CD4-positive, alpha-beta memory T cell (primary cell): ENCODE results near the gene RSPH6A. TPM values are rescaled to one million over a fixed set of nuclear protein-coding genes. Genes with fewer than 3 reads are reported as not detected.

ENCODE experiments used
- CTCF ChIA-PET: fragments of 350-600 bp; sonication (Branson Sonifier 250); formaldehyde crosslinking; loops from one replicate; lab custom pipeline; 2021; ENCODE audit warnings: inconsistent platforms; ENCODE audit not compliant: partially characterized antibody; lab: Charles Lee
- POLR2A ChIA-PET: fragments of 350-600 bp; sonication (Branson Sonifier 250); formaldehyde crosslinking; loops from one replicate; lab custom pipeline; 2021; ENCODE audit not compliant: partially characterized antibody; lab: Charles Lee
- DNase-seq, 5 donors: peaks; one replicate each; pipeline versions ENCODE4 v3.0.0 to v3.0.0-alpha.2; 2020 to 2022; ENCODE audit warnings: mixed read lengths in 1 of 5
- H3K27ac ChIP-seq: one replicate; pipeline ENCODE4 v1.7.0; 2013; ENCODE audit warnings: low read depth, low read length
- H3K27me3 ChIP-seq: 2 replicates; pipeline ENCODE4 v1.7.0; 2013; ENCODE audit warnings: mild to moderate bottlenecking, low read length, moderate library complexity; ENCODE audit not compliant: insufficient read depth
- H3K36me3 ChIP-seq: 2 replicates; pipeline ENCODE4 v1.7.0; 2013; ENCODE audit warnings: mild to moderate bottlenecking, low read length, moderate library complexity; ENCODE audit not compliant: insufficient read depth
- H3K4me1 ChIP-seq: 2 replicates; pipeline ENCODE4 v1.7.0; 2013; ENCODE audit warnings: mild to moderate bottlenecking, low read length, moderate library complexity; ENCODE audit not compliant: insufficient read depth
- H3K4me3 ChIP-seq, 2 donors: one replicate each; pipeline ENCODE4 v1.7.0; 2013; ENCODE audit warnings: low read length in 2 of 2, mild to moderate bottlenecking in 1 of 2
- H3K9me3 ChIP-seq, 2 donors: one replicate each; pipeline ENCODE4 v1.7.0; 2013; ENCODE audit warnings: low read length in 2 of 2, control low read depth in 1 of 2; ENCODE audit not compliant: control insufficient read depth in 1 of 2
- H3K27ac Mint-ChIP-seq, 7 donors: one replicate each; pipeline ENCODE4 v1.8.0; 2020 to 2021; ENCODE audit warnings: mixed read lengths in 7 of 7, mild to moderate bottlenecking in 6 of 7, inconsistent platforms in 3 of 7, moderate library complexity in 3 of 7
- H3K27me3 Mint-ChIP-seq, 2 donors: one replicate each; pipeline ENCODE4 v1.8.0; 2020 to 2021; ENCODE audit warnings: mixed read lengths in 2 of 2
- H3K36me3 Mint-ChIP-seq, 2 donors: one replicate each; pipeline ENCODE4 v1.8.0; 2020 to 2021; ENCODE audit warnings: mixed read lengths in 2 of 2, inconsistent platforms in 1 of 2, mild to moderate bottlenecking in 1 of 2
- H3K4me1 Mint-ChIP-seq, 4 donors: one replicate each; pipeline ENCODE4 v1.8.0; 2020 to 2021; ENCODE audit warnings: mixed read lengths in 4 of 4, mild to moderate bottlenecking in 1 of 4
- H3K4me3 Mint-ChIP-seq, 8 donors: one replicate each; pipeline ENCODE4 v1.8.0; 2020 to 2021; ENCODE audit warnings: mixed read lengths in 8 of 8, mild to moderate bottlenecking in 7 of 8, moderate library complexity in 6 of 8, inconsistent platforms in 3 of 8
- H3K9me3 Mint-ChIP-seq, 8 donors: one replicate each; pipeline ENCODE4 v1.8.0; 2020 to 2021; ENCODE audit warnings: mixed read lengths in 8 of 8, mild to moderate bottlenecking in 5 of 8, inconsistent platforms in 3 of 8, moderate library complexity in 1 of 8
- intact Hi-C: fragments of 100-400 bp; cut with micrococcal nuclease; formaldehyde crosslinking; loops from one replicate; pipeline ENCODE4 v1.15.1; 2023
- polyA plus RNA-seq, 2 donors: library from polyadenylated mRNA; unstranded; fragments of 300-500 nt; fragmentation: Illumina TruSeq; gene quantifications; one replicate each; pipeline ENCODE4 v1.2.3, GENCODE V29; 2021
- total RNA-seq, 2 experiments: library from RNA; stranded (reverse); gene quantifications; one replicate each; pipeline ENCODE4 v1.2.3, GENCODE V29; 2021

Gene RSPH6A
- total and polyA plus RNA-seq, 4 experiments from 2014 or later: 0.29 to 0.39 TPM; not detected in 2

DNA sequence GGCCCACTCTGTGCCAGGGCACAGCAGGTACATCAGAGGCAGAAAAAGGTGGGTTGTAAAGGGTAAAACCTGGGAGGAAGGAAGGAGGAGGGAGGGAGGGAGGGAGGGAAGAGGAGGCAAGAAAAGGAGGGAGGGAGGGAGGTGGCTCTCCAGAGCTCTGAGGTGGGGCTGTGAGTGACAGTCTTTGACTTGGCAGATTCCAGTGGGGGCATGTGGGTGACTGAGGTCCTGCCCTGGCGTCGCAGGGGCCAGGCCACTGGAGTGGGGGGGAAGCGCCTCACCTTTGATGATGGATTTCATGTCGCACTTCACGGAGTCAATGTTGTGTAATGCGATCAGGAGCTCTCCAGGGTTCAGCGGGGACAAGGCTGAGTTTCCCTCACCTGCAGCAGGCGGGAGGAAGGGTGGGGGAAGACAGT is 6.0 kb upstream of the RSPH6A start:
- intact Hi-C loops: no loop called here
- ChIA-PET CTCF (interaction anchor here (1.0 to 5.3 kb wide), 2 partner anchors 10 to 22 kb away, joined by 3 to 14 read pairs; no protein-coding TSS in a partner anchor), POLR2A (no interaction called here)
- Mint-ChIP-seq H3K4me1 (peaks cover 0 to 6% (median 4%) of the 10 kb centered on the region in 4 donors), H3K4me3 (no peak overlapping the region), H3K27ac (peak overlapping the region in 1 of 7 donors; percentile 10), H3K36me3 (peaks cover 11 to 34% of the 10 kb centered on the region in 2 donors), H3K9me3 (no peaks in the 10 kb centered on the region), H3K27me3 (no peaks in the 10 kb centered on the region)
- Histone ChIP-seq H3K27me3 (no peaks in the 10 kb centered on the region), H3K4me3 (no peak overlapping the region), H3K36me3 (peaks cover 29% of the 10 kb centered on the region), H3K27ac (no peak overlapping the region), H3K9me3 (no peaks in the 10 kb centered on the region), H3K4me1 (peaks cover 4% of the 10 kb centered on the region)
- no peak for DNase-seq

GRCh38 chr19:45820413-45821102 is 5.5 kb upstream of the RSPH6A start:
- Histone ChIP-seq H3K27me3 (no peaks in the 10 kb centered on the region), H3K27ac (no peak overlapping the region), H3K4me3 (no peak overlapping the region), H3K4me1 (peaks cover 4% of the 10 kb centered on the region), H3K9me3 (no peaks in the 10 kb centered on the region), H3K36me3 (peaks cover 29% of the 10 kb centered on the region)
- CTCF ChIA-PET: interaction anchor here (0.8 to 5.3 kb wide), 3 partner anchors 9 to 21 kb away, joined by 3 to 14 read pairs (median 4); no protein-coding TSS in a partner anchor
- POLR2A ChIA-PET: no interaction called here
- peaks cover 9 to 28% of the 10 kb centered on the region in 2 donors for H3K36me3 Mint-ChIP-seq
- H3K27ac Mint-ChIP-seq: no peak overlapping the region
- H3K27me3 Mint-ChIP-seq: no peaks in the 10 kb centered on the region
- DNase-seq: no peak
- H3K4me3 Mint-ChIP-seq: no peak overlapping the region
- intact Hi-C loops: no loop called here
- H3K9me3 Mint-ChIP-seq: no peaks in the 10 kb centered on the region
- H3K4me1 Mint-ChIP-seq: peaks cover 0 to 6% (median 4%) of the 10 kb centered on the region in 4 donors

DNA sequence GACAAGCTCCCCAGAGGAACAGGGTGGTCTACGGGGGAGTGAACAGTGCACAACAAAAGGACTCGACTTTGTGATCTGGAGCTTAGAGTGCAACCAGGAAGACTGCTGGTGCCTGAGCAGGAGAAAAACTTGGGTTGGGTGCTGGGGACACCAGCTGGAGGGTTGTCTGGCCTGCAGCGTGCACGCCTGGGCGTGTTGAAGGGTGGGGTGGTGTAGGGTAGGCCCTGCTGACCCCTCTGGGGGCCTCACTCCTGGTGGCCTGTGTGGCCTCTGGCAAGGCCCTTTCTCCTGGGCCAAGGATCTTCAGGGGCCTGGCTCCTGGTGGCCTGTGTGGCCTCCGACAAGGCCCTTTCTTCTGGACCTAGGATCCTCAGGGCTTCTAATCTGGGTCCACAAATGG is 4.7 kb upstream of the RSPH6A start:
- intact Hi-C loops: no loop called here
- ChIA-PET POLR2A (no interaction called here), CTCF (interaction anchor here (0.8 to 5.3 kb wide), 4 partner anchors 11 to 64 kb away, joined by 4 to 23 read pairs (median 9); no protein-coding TSS in a partner anchor)
- Histone ChIP-seq H3K9me3 (no peaks in the 10 kb centered on the region), H3K4me1 (peaks cover 4% of the 10 kb centered on the region), H3K4me3 (no peak overlapping the region), H3K36me3 (peaks cover 22% of the 10 kb centered on the region), H3K27me3 (no peaks in the 10 kb centered on the region), H3K27ac (no peak overlapping the region)
- Mint-ChIP-seq H3K36me3 (peaks cover 7 to 28% of the 10 kb centered on the region in 2 donors), H3K4me3 (no peak overlapping the region), H3K27ac (no peak overlapping the region), H3K9me3 (no peaks in the 10 kb centered on the region), H3K27me3 (no peaks in the 10 kb centered on the region), H3K4me1 (peaks cover 0 to 6% (median 4%) of the 10 kb centered on the region in 4 donors)
- no peak for DNase-seq

- H3K36me3 Mint-ChIP-seq: peaks cover 3 to 17% of the 10 kb centered on the region in 2 donors
- intact Hi-C loops: loop anchor here (1.0 kb wide), 4 partner anchors 45 to 198 kb away; partner anchors contain the start of gene SYMPK
- no peak overlapping the region for H3K27ac ChIP-seq
- H3K27me3 Mint-ChIP-seq: no peaks in the 10 kb centered on the region
- CTCF ChIA-PET: interaction anchor here (0.8 to 5.3 kb wide), 15 partner anchors 9 to 176 kb away, joined by 3 to 23 read pairs (median 7); partner anchors contain the start of genes FBXO46, MYPOP and SIX5
- no peak for DNase-seq
- no peaks in the 10 kb centered on the region for H3K9me3 Mint-ChIP-seq
- no peak overlapping the region for H3K4me3 Mint-ChIP-seq
- H3K9me3 ChIP-seq: no peaks in the 10 kb centered on the region
- peaks cover 0 to 6% (median 4%) of the 10 kb centered on the region in 4 donors for H3K4me1 Mint-ChIP-seq
- POLR2A ChIA-PET: interaction anchor here (1.0 to 1.3 kb wide), 2 partner anchors 24 to 48 kb away, joined by 4 to 5 read pairs; partner anchors contain the start of gene SIX5
- no peak overlapping the region for H3K4me3 ChIP-seq
- no peaks in the 10 kb centered on the region for H3K27me3 ChIP-seq
- H3K27ac Mint-ChIP-seq: peak overlapping the region in 2 of 7 donors; percentile 82 to 89
- H3K4me1 ChIP-seq: peaks cover 4% of the 10 kb centered on the region
- H3K36me3 ChIP-seq: peaks cover 4% of the 10 kb centered on the region
These were observed 2.7 kb upstream of the RSPH6A start for GRCh38 chr19:45817725-45818301.

DNA sequence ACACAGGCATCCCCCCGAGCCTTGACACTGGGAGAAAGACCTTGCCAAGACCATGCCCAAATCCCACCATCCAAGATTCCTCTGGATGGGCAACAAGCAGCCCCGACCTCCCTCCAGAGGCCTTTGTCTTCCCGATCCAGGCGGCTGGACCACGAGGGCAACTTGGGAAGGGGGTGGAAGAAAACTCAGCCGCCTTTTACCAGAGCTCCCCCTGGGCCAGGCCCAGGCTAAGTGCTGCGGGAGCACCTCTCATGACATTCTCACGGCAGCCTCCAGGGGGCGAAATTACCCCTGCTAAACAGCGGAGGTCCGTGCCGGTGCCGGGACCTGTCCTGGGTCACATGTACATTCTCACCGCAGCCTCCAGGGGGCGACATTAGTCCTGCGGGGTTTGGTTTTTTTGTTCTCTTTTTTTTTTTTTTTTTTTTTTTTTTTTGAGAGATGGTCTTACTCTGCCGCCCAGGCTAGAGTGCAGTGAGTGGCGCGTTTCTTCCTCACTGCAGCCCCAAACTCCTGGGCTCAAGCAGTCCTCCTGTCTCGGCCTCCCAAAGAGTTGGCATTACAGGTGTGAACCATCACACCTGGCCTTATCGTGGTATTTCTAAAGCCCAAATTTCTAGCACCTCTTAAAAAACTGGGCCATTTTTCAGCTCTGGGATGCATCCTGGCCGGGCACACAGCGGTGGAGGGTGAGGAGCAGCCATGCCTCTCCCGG is 2.1 kb upstream of the RSPH6A start:
- Mint-ChIP-seq H3K4me1 (peaks cover 0 to 6% (median 4%) of the 10 kb centered on the region in 4 donors), H3K9me3 (no peaks in the 10 kb centered on the region), H3K27me3 (no peaks in the 10 kb centered on the region), H3K27ac (peak overlapping the region in 5 of 7 donors; percentile 36 to 89 (median 74)), H3K36me3 (peaks cover 3 to 17% of the 10 kb centered on the region in 2 donors), H3K4me3 (peak overlapping the region in 2 of 8 donors; percentile 28 to 62)
- Histone ChIP-seq H3K27me3 (no peaks in the 10 kb centered on the region), H3K27ac (no peak overlapping the region), H3K4me3 (no peak overlapping the region), H3K36me3 (no peaks in the 10 kb centered on the region), H3K4me1 (peaks cover 4% of the 10 kb centered on the region), H3K9me3 (no peaks in the 10 kb centered on the region)
- intact Hi-C loops: loop anchor here (1.0 kb wide), 4 partner anchors 46 to 199 kb away; partner anchors contain the start of gene SYMPK
- CTCF ChIA-PET: interaction anchor here (0.6 to 5.3 kb wide), 27 partner anchors 8 to 281 kb away, joined by 3 to 23 read pairs (median 4); partner anchors contain the start of genes FBXO46, MYPOP, SIX5 and SYMPK
- POLR2A ChIA-PET: interaction anchor here (1.0 to 1.6 kb wide), 4 partner anchors 25 to 69 kb away, joined by 4 to 6 read pairs (median 5); partner anchors contain the start of genes FOXA3, IRF2BP1, SIX5 and SYMPK
- peak; percentile 92 to 95 (median 92) for DNase-seq

- H3K27ac Mint-ChIP-seq: peak overlapping the region in 1 of 7 donors; percentile 82
- no peaks in the 10 kb centered on the region for H3K9me3 ChIP-seq
- H3K27me3 Mint-ChIP-seq: no peaks in the 10 kb centered on the region
- intact Hi-C loops: loop anchor here (1.0 kb wide), 4 partner anchors 46 to 200 kb away; partner anchors contain the start of gene SYMPK
- peaks cover 0 to 6% (median 4%) of the 10 kb centered on the region in 4 donors for H3K4me1 Mint-ChIP-seq
- CTCF ChIA-PET: interaction anchor here (0.6 to 3.2 kb wide), 22 partner anchors 8 to 281 kb away, joined by 3 to 23 read pairs (median 4); partner anchors contain the start of genes MYPOP, SIX5 and SYMPK
- no peak overlapping the region for H3K4me3 ChIP-seq
- no peak for DNase-seq
- H3K4me1 ChIP-seq: peaks cover 4% of the 10 kb centered on the region
- no peaks in the 10 kb centered on the region for H3K36me3 ChIP-seq
- POLR2A ChIA-PET: interaction anchor here (1.3 to 1.6 kb wide), 3 partner anchors 47 to 70 kb away, joined by 5 to 6 read pairs (median 5); partner anchors contain the start of genes FOXA3, IRF2BP1, SIX5 and SYMPK
- no peaks in the 10 kb centered on the region for H3K27me3 ChIP-seq
- peaks cover 3 to 17% of the 10 kb centered on the region in 2 donors for H3K36me3 Mint-ChIP-seq
- no peak overlapping the region for H3K27ac ChIP-seq
- no peak overlapping the region for H3K4me3 Mint-ChIP-seq
- H3K9me3 Mint-ChIP-seq: no peaks in the 10 kb centered on the region
These were observed 1.3 kb upstream of the RSPH6A start for GRCh38 chr19:45816236-45817009.
